IgD-negative memory B cell (primary cell): ENCODE measurements around the gene TRPV4. TPM values are rescaled to one million over a fixed set of nuclear protein-coding genes. Genes with fewer than 3 reads are reported as not detected.

Source experiments
- H3K27ac Mint-ChIP-seq, 3 donors: one replicate each; pipeline ENCODE4 v1.8.0; 2020 to 2022; ENCODE audit warnings: mild to moderate bottlenecking in 3 of 3, mixed read lengths in 3 of 3, moderate library complexity in 1 of 3
- H3K27me3 Mint-ChIP-seq: one replicate; pipeline ENCODE4 v1.8.0; 2021; ENCODE audit warnings: mixed read lengths
- H3K36me3 Mint-ChIP-seq: one replicate; pipeline ENCODE4 v1.8.0; 2020; ENCODE audit warnings: mild to moderate bottlenecking, mixed read lengths
- H3K4me1 Mint-ChIP-seq, 3 donors: one replicate each; pipeline ENCODE4 v1.8.0; 2020 to 2022; ENCODE audit warnings: mixed read lengths in 3 of 3, mild to moderate bottlenecking in 1 of 3
- H3K4me3 Mint-ChIP-seq, 4 donors: one replicate each; pipeline ENCODE4 v1.8.0; 2020 to 2022; ENCODE audit warnings: mild to moderate bottlenecking in 4 of 4, mixed read lengths in 4 of 4, moderate library complexity in 3 of 4
- H3K9me3 Mint-ChIP-seq, 3 donors: one replicate each; pipeline ENCODE4 v1.8.0; 2020 to 2021; ENCODE audit warnings: mixed read lengths in 3 of 3, mild to moderate bottlenecking in 1 of 3
- polyA plus RNA-seq: library from polyadenylated mRNA; unstranded; fragments of 300-500 nt; fragmentation: Illumina TruSeq; gene quantifications from one replicate; pipeline ENCODE4 v1.2.3, GENCODE V29; 2021

The TRPV4 gene
- polyA plus RNA-seq, 1 donor from 2014 or later, result not detected

- H3K4me1 Mint-ChIP-seq, result no peaks in the 10 kb centered on the region
- no peak overlapping the region for H3K27ac Mint-ChIP-seq
- H3K36me3 Mint-ChIP-seq, result no peaks in the 10 kb centered on the region
- H3K4me3 Mint-ChIP-seq, result no peak overlapping the region
- no peaks in the 10 kb centered on the region for H3K9me3 Mint-ChIP-seq
- H3K27me3 Mint-ChIP-seq, result no peaks in the 10 kb centered on the region
These were observed 22.1 kb downstream of the TRPV4 start for GRCh38 chr12:109810954-109811623.

DNA sequence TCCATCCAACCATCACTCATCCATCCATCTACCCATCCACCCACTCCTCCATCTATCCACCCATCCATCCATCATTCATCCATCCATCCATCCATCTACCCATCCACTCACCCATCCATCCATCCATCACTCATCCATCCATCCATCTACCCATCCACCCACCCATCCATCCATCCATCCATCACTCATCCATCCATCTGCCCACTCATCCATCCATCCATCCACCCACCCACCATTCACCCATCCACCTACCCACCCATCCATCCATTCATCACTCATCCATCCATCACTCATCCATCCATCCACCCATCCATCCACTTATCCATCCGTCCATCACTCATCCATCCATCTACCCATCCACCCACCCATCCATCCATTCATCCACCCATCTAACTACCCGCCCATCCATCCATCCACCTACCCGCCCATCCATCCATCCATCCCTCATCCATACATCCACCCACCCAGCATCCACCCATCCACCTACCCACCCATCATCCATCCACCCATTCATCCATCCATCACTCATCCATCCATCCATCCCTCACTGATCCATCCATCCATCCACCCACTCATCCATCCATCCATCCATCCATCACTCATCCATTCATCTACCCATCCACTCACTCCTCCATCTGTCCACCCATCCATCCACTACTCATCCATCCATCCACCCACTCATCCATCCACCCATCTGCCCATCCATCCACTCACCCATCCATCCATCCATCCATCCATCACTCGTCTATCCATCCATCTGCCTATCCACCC lies 24.1 kb downstream of the TRPV4 start:
- Mint-ChIP-seq H3K9me3 (no peaks in the 10 kb centered on the region), H3K36me3 (no peaks in the 10 kb centered on the region), H3K4me1 (no peaks in the 10 kb centered on the region), H3K27me3 (no peaks in the 10 kb centered on the region), H3K4me3 (no peak overlapping the region), H3K27ac (no peak overlapping the region)

DNA sequence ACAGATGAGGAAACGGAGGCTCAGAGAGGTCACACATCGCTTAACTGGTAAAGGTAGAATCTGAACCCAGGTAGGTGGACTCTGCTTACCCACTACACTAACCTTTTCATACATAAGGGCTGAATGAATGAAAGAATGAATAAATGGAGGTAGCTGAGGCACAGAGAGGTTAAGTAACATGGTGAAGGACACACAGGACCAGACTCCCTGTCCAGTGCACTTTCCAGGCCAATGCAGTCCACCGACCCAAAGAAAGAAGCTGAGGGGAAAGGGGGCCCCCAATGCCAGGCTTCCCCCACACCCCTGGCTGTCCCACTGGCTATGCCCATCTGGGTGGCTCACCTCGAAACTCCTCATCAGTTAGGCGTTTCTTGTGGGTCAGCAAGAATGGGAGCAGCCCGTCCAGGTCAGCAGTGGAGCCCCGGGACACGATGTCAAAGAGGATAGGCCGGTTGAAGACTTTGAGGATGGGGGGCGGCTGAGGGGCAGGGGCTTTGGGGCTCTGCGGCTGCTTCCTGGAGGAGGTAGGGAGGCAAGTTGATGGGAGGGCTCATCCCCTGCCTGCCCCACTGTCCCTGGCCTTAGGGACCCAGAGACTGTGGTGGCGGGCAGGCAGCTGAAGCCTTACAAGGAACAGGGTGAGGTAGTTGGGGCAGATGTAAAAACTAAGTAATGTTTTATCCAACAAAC lies 25.1 kb downstream of the TRPV4 start:
- no peak overlapping the region for H3K27ac Mint-ChIP-seq
- no peaks in the 10 kb centered on the region for H3K36me3 Mint-ChIP-seq
- no peaks in the 10 kb centered on the region for H3K9me3 Mint-ChIP-seq
- no peaks in the 10 kb centered on the region for H3K4me1 Mint-ChIP-seq
- H3K4me3 Mint-ChIP-seq, result no peak overlapping the region
- H3K27me3 Mint-ChIP-seq, result no peaks in the 10 kb centered on the region

GRCh38 chr12:109804820-109805761 lies 28.1 kb downstream of the TRPV4 start:
- Mint-ChIP-seq H3K27me3 (no peaks in the 10 kb centered on the region), H3K27ac (no peak overlapping the region), H3K9me3 (no peaks in the 10 kb centered on the region), H3K4me1 (no peaks in the 10 kb centered on the region), H3K36me3 (no peaks in the 10 kb centered on the region), H3K4me3 (no peak overlapping the region)

- Mint-ChIP-seq H3K4me3 (no peak overlapping the region), H3K4me1 (no peaks in the 10 kb centered on the region), H3K27me3 (no peaks in the 10 kb centered on the region), H3K36me3 (no peaks in the 10 kb centered on the region), H3K9me3 (no peaks in the 10 kb centered on the region), H3K27ac (no peak overlapping the region)
These were observed 29.5 kb downstream of the TRPV4 start for GRCh38 chr12:109803678-109804077.

DNA sequence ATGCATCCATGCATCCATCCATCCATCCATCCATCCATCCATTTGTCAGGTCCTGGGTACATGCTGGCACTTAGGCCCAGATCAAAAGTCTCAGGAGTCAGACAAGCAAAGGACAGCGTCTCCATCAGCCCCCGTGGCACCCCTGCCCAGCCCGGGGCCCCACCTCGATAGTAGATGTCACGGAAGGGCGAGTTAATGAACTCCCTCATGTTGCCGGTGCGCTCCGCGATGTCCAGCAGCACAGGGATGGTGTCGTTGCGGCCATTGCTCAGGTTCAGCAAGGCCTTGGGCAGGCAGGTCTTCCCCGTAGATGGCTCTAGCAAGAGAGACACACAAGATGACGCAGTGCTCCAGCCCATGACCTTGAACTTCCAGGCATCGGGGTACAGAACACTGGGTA lies 30.4 kb downstream of the TRPV4 start:
- Mint-ChIP-seq H3K27me3 (peaks cover 1% of the 10 kb centered on the region), H3K4me3 (no peak overlapping the region), H3K36me3 (no peaks in the 10 kb centered on the region), H3K27ac (no peak overlapping the region), H3K4me1 (no peaks in the 10 kb centered on the region), H3K9me3 (no peaks in the 10 kb centered on the region)

- peaks cover 2% of the 10 kb centered on the region for H3K36me3 Mint-ChIP-seq
- H3K4me1 Mint-ChIP-seq, result no peaks in the 10 kb centered on the region
- no peaks in the 10 kb centered on the region for H3K9me3 Mint-ChIP-seq
- no peak overlapping the region for H3K27ac Mint-ChIP-seq
- peak overlapping the region in 1 of 4 donors; percentile 3 for H3K4me3 Mint-ChIP-seq
- peaks cover 6% of the 10 kb centered on the region for H3K27me3 Mint-ChIP-seq
These were observed 32.7 kb downstream of the TRPV4 start for GRCh38 chr12:109800536-109800935.

DNA sequence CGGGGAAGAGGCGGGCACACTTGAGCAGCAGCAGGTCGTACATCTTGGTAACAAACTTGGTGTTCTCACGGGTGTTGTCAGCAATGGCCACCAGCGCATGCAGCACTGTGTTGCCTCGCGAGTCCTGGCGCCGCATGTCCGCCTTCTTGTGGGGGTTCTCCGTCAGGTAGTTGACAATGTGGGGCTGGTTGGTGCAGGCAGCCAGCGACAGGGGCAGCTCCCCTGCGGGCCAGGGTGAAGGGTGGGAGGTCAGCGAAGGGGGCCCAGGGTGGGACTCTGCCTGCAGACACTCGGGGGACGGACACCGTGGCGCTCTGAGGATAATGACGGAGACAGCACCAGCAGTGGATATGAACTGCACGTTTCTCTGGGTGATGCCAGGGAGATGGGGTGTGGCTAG lies 34.5 kb downstream of the TRPV4 start:
- Mint-ChIP-seq H3K9me3 (no peaks in the 10 kb centered on the region), H3K27me3 (peaks cover 6% of the 10 kb centered on the region), H3K4me3 (no peak overlapping the region), H3K36me3 (peaks cover 2% of the 10 kb centered on the region), H3K27ac (peak overlapping the region in 1 of 3 donors; percentile 57), H3K4me1 (no peaks in the 10 kb centered on the region)

- Mint-ChIP-seq H3K4me3 (no peak overlapping the region), H3K9me3 (no peaks in the 10 kb centered on the region), H3K4me1 (no peaks in the 10 kb centered on the region)
These were observed 35.1 kb downstream of the TRPV4 start for GRCh38 chr12:109797905-109798669.

DNA sequence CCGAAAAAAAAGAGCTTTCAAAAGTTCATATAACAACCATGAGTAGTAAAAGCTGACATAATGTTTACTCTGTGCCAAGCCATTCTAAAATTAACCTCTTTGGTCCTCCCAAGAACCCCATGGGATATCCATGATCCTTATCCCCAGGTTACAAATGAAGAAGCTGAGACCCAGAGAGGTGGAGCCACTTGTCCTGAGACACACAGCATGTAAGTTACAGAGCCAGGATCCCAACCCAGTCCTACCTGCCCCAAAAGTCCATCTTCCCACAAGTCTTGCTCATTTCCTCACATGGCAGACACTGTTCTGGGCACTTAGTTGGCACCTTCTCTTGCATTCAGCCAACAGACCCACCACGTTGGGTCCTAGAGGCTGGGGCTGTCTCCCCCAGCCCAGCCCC lies 37.1 kb downstream of the TRPV4 start:
- no peak overlapping the region for H3K27ac Mint-ChIP-seq
- H3K27me3 Mint-ChIP-seq, result peaks cover 9% of the 10 kb centered on the region
- peaks cover 2% of the 10 kb centered on the region for H3K36me3 Mint-ChIP-seq
- H3K4me1 Mint-ChIP-seq, result no peaks in the 10 kb centered on the region
- H3K4me3 Mint-ChIP-seq, result no peak overlapping the region
- H3K9me3 Mint-ChIP-seq, result no peaks in the 10 kb centered on the region

More at GRCh38 chr12:109797905-109798669, 35.1 kb downstream of the TRPV4 start:
- Mint-ChIP-seq H3K36me3 (peaks cover 2% of the 10 kb centered on the region), H3K27ac (no peak overlapping the region), H3K27me3 (peaks cover 8% of the 10 kb centered on the region)

GRCh38 chr12:109795023-109795422 lies 38.2 kb downstream of the TRPV4 start:
- H3K27me3 Mint-ChIP-seq, result peaks cover 9% of the 10 kb centered on the region
- no peak overlapping the region for H3K4me3 Mint-ChIP-seq
- no peaks in the 10 kb centered on the region for H3K4me1 Mint-ChIP-seq
- no peaks in the 10 kb centered on the region for H3K9me3 Mint-ChIP-seq
- no peak overlapping the region for H3K27ac Mint-ChIP-seq
- peaks cover 2% of the 10 kb centered on the region for H3K36me3 Mint-ChIP-seq

- Mint-ChIP-seq H3K36me3 (peaks cover 2% of the 10 kb centered on the region), H3K27ac (no peak overlapping the region), H3K27me3 (peaks cover 10% of the 10 kb centered on the region), H3K9me3 (no peaks in the 10 kb centered on the region), H3K4me1 (no peaks in the 10 kb centered on the region), H3K4me3 (no peak overlapping the region)
These were observed 39.2 kb downstream of the TRPV4 start for GRCh38 chr12:109793826-109794501.

DNA sequence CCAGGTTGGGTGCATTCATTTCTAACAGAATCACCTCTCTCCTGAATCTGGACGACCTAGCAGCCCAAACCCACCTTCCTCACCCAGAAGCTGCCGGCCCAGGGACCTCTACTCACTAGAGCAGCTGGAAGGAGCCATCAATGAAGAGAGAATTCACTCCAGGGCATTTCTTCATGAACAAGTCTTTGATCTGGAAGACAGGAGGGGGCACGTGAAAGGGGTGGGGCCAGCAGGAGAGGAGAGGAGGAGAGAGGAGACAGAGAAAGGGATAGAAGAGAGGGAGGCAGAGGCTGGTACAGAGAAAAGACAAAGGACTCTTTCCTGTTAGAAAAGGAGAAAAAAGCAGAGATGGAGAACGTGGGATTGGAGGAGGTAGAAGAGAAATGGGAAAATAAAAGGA lies 39.8 kb downstream of the TRPV4 start:
- no peaks in the 10 kb centered on the region for H3K4me1 Mint-ChIP-seq
- no peak overlapping the region for H3K27ac Mint-ChIP-seq
- H3K9me3 Mint-ChIP-seq, result no peaks in the 10 kb centered on the region
- no peak overlapping the region for H3K4me3 Mint-ChIP-seq
- H3K27me3 Mint-ChIP-seq, result peaks cover 11% of the 10 kb centered on the region
- H3K36me3 Mint-ChIP-seq, result peaks cover 2% of the 10 kb centered on the region

DNA sequence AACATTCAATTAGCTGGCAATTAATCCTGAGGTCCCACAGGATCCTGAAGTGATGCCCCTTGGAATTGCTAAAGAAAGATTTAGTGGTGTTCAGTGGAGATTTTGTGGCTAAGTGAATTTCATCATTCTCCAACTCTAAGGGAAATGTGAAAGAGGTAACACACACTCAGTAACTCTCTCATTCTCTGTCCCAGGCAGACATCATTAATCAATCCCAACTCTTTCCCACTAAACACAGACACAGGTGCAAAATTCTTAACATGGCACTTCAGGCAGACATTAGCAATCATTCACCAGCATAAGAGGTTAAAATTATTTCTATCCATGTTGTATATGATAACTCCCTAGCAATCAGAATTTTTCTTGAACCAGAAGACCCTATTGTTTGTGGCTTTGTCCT lies 40.2 kb downstream of the TRPV4 start:
- H3K4me3 Mint-ChIP-seq, result no peak overlapping the region
- H3K9me3 Mint-ChIP-seq, result no peaks in the 10 kb centered on the region
- H3K27me3 Mint-ChIP-seq, result peaks cover 12% of the 10 kb centered on the region
- no peaks in the 10 kb centered on the region for H3K4me1 Mint-ChIP-seq
- peaks cover 2% of the 10 kb centered on the region for H3K36me3 Mint-ChIP-seq
- H3K27ac Mint-ChIP-seq, result no peak overlapping the region
